ENCODE measurements around the gene MRPS26.
A peak's percentile ranks its signal among the peaks of the same experiment; 100 is the strongest.
"Not testable (repeated sequence)": the region's sequence is repeated elsewhere in the genome, so short reads cannot be mapped to it uniquely, and the experiment has no call there.

The MRPS26 gene

GRCh38 chr20:3045816-3046676 lies at the start of gene MRPS26:
TSS of gene MRPS26 (plus strand) at chr20:3046052. CDS start at chr20:3046069, 17 bp downstream.
- peak; percentile 72 for DNase-seq

GRCh38 chr20:2998728-2999127 lies 47.1 kb upstream of the MRPS26 start:
- DNase-seq: no peak

GRCh38 chr20:3000852-3001523 lies 44.9 kb upstream of the MRPS26 start:
- no peak for DNase-seq

- DNase-seq: no peak
Observed at GRCh38 chr20:3003416-3003815, 42.4 kb upstream of the MRPS26 start.

- DNase-seq: no peak
Observed at GRCh38 chr20:3010985-3011723, 34.7 kb upstream of the MRPS26 start.

- DNase-seq: no peak
Observed at GRCh38 chr20:3011752-3012151, 34.1 kb upstream of the MRPS26 start.

- no peak for DNase-seq
Observed at GRCh38 chr20:3013771-3014170, 32.1 kb upstream of the MRPS26 start.

- DNase-seq: no peak
Observed at GRCh38 chr20:3014179-3014578, 31.7 kb upstream of the MRPS26 start.

- DNase-seq: no peak
Observed at GRCh38 chr20:3014662-3015061, 31.2 kb upstream of the MRPS26 start.

GRCh38 chr20:3015302-3015701 lies 30.6 kb upstream of the MRPS26 start:
- DNase-seq: not testable (repeated sequence)

- no peak for DNase-seq
Observed at GRCh38 chr20:3021327-3021726, 24.5 kb upstream of the MRPS26 start.

- DNase-seq: no peak
Observed at GRCh38 chr20:3021777-3022176, 24.1 kb upstream of the MRPS26 start.

GRCh38 chr20:3022559-3023490 lies 23.0 kb upstream of the MRPS26 start:
- not testable (repeated sequence) for DNase-seq

GRCh38 chr20:3027987-3028386 lies 17.9 kb upstream of the MRPS26 start:
- no peak for DNase-seq

GRCh38 chr20:3031524-3032147 lies 14.2 kb upstream of the MRPS26 start:
- DNase-seq: no peak

- DNase-seq: no peak
Observed at GRCh38 chr20:3032624-3033023, 13.2 kb upstream of the MRPS26 start.

GRCh38 chr20:3037654-3038053 lies 8.2 kb upstream of the MRPS26 start:
- DNase-seq: no peak

- DNase-seq: no peak
Observed at GRCh38 chr20:3038454-3038853, 7.4 kb upstream of the MRPS26 start.

GRCh38 chr20:3039426-3039825 lies 6.4 kb upstream of the MRPS26 start:
- DNase-seq: no peak

- peak; percentile 21 for DNase-seq
Observed at GRCh38 chr20:3040086-3040485, 5.8 kb upstream of the MRPS26 start.

GRCh38 chr20:3041854-3042409 lies 3.9 kb upstream of the MRPS26 start:
- DNase-seq: peak; percentile 76

- peak; percentile 35 for DNase-seq
Observed at GRCh38 chr20:3042625-3043024, 3.2 kb upstream of the MRPS26 start.

Data from NCI-H2029 (cell line).